ENCODE data around the gene SNAI1.
A peak's percentile ranks its signal among the peaks of the same experiment; 100 is the strongest.

Gene SNAI1

DNA sequence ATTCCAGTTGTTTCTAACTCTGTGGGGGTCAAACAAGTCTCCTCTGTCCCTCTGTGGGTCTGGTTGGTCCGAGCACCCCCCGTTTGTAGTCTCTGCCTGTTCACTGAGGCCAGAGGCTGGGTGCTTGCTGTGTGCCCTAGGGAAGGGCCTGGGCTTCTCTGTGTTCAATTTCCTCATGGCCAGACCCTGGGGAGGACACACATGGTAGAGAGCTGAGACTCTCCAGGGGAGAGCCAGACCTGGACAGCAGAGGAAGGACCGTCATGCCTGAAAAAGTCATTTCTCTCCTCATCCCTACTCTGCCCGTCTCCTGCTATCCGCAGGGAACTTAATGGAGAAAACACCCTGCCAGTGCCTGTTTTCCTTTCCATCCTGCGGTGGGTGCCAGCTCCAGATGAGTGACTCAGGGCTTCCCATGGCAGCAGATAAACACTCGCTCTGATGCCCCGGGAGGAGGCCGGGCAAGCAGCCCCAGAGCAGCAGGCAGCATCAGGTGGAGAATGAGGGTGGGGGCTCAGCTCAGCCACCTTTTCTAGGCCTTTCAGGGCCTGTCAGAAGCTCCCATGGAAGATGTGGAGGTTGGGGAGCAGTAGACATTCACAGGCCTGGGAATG lies 51.9 kb downstream of the SNAI1 start:
- peak; percentile 88 for DNase-seq (ENCODE audit: low spot score)
- Histone ChIP-seq H3K27ac (peak overlapping the region; percentile 85 to 89), H3K4me3 (no peak overlapping the region)
- TF ChIP-seq, protein P1, sequence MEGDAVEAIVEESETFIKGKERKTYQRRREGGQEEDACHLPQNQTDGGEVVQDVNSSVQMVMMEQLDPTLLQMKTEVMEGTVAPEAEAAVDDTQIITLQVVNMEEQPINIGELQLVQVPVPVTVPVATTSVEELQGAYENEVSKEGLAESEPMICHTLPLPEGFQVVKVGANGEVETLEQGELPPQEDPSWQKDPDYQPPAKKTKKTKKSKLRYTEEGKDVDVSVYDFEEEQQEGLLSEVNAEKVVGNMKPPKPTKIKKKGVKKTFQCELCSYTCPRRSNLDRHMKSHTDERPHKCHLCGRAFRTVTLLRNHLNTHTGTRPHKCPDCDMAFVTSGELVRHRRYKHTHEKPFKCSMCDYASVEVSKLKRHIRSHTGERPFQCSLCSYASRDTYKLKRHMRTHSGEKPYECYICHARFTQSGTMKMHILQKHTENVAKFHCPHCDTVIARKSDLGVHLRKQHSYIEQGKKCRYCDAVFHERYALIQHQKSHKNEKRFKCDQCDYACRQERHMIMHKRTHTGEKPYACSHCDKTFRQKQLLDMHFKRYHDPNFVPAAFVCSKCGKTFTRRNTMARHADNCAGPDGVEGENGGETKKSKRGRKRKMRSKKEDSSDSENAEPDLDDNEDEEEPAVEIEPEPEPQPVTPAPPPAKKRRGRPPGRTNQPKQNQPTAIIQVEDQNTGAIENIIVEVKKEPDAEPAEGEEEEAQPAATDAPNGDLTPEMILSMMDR (IDR thresholded peaks at IDR 0.05): no peak

DNA sequence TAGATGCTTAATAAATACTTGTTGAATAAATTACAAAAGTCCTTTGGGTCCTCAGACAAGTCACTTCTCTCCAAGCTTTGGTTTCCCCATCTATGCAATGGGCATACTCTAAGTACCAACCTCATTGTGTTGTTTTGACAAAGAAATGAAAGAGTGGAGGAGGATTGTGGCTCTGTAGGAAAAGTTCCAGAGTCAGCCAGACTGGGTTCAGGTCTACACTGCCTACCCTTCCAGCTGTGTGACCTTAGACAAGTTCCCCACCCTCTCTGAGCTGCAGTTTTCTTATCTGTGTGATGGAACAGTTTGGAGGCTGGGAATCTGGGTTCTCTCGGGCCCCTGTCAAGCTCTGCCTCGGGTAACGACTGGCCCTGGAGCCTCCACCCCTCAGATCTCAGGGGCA lies 53.9 kb downstream of the SNAI1 start:
- TF ChIP-seq, protein P1 (IDR thresholded peaks at IDR 0.05): no peak
- Histone ChIP-seq H3K4me3 (no peak overlapping the region), H3K27ac (no peak overlapping the region)
- no peak for DNase-seq (ENCODE audit: low spot score)

DNA sequence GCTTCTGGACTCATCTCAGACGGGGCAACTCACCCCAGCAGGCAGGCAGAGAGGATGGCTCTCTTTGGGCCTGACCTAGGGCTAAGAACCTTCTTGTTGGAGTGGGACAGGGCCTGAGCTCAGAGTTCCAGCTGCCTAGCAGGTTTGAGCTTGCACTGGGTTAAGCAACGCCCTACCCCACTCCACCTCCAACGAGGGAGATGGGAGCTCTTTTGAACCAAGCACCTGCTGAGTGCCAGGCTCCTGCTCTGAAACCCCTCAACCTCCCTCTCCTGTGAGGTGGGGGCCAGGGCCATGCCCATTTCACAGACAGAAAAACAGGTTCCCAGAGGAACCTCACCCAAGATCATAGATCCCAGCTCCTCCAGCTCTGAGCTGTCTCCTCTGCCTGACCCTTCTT lies 54.3 kb downstream of the SNAI1 start:
- no peak overlapping the region for H3K4me3 ChIP-seq

DNA sequence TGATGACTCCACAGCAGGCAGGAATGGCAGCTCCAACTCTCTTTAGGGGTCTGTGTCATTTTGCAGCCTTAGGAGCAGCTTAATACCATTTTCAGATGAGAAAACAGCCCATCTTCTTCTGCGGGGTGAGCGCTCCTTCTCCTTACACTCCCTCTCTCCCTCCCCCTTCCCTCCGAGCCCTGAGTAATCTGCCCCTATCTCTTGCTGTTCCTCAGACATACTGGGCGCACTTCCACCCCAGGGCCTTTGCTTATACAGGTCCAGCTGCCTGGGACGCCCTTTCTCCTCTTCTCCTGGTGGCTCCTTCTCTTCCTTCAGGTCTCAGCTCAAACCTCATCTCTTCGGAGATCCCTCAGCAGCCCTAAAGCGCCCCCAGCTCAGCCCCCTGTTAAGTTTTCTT lies 54.8 kb downstream of the SNAI1 start:
- TF ChIP-seq, protein P1 (IDR thresholded peaks at IDR 0.05): no peak
- DNase-seq (ENCODE audit: low spot score): no peak
- Histone ChIP-seq H3K27ac (no peak overlapping the region), H3K4me3 (no peak overlapping the region)

More for the DNA sequence above, 54.3 kb downstream of the SNAI1 start:
- no peak for DNase-seq (ENCODE audit: low spot score)
- TF ChIP-seq, protein P1 (IDR thresholded peaks at IDR 0.05): no peak
- no peak overlapping the region for H3K27ac ChIP-seq

DNA sequence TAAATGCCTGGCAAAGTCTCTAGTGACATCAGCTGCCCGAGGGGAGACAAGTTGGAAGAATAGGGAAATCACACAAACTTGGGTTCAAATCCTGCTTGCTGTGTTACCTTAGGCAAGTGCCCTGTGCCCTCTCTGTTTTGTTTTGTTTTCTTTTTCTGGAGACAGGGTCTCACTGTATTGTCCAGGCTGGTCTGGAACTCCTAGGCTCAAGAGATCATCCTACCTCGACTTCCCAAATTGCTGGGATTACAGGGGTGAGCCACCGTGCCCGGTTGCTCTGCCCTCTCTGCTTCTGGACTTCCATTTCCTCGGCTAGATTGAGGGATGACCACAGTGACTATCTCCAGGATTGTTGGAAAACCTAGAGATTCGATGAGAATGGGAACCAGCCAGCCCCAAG lies 55.4 kb downstream of the SNAI1 start:
- TF ChIP-seq, protein P1 (IDR thresholded peaks at IDR 0.05): no peak
- DNase-seq (ENCODE audit: low spot score): no peak
- no peak overlapping the region for H3K27ac ChIP-seq
- H3K4me3 ChIP-seq: no peak overlapping the region

Data from coronary artery (tissue), 2 donors.